ENCODE data around the gene KCNF1. TPM values are rescaled to one million over a fixed set of nuclear protein-coding genes. Genes with fewer than 3 reads are reported as not detected.
"Not testable (repeated sequence)": the region's sequence is repeated elsewhere in the genome, so short reads cannot be mapped to it uniquely, and the experiment has no call there.

Gene KCNF1
- total RNA-seq, 1 donor from 2014 or later: 1.3 TPM

- DNase-seq (ENCODE audit: extremely low read depth, low read depth, low spot score): peak; percentile 95
Measured at GRCh38 chr2:10935953-10936942, 24.5 kb downstream of the KCNF1 start.

- DNase-seq (ENCODE audit: extremely low read depth, low read depth, low spot score): no peak
Measured at GRCh38 chr2:10939058-10939457, 27.3 kb downstream of the KCNF1 start.

GRCh38 chr2:10940596-10940995 lies 28.9 kb downstream of the KCNF1 start:
- no peak for DNase-seq (ENCODE audit: extremely low read depth, low read depth, low spot score)

- no peak for DNase-seq (ENCODE audit: extremely low read depth, low read depth, low spot score)
Measured at GRCh38 chr2:10941383-10941782, 29.6 kb downstream of the KCNF1 start.

GRCh38 chr2:10944799-10945198 lies 33.1 kb downstream of the KCNF1 start:
- DNase-seq (ENCODE audit: extremely low read depth, low read depth, low spot score): no peak

GRCh38 chr2:10946394-10946793 lies 34.7 kb downstream of the KCNF1 start:
- no peak for DNase-seq (ENCODE audit: extremely low read depth, low read depth, low spot score)

- no peak for DNase-seq (ENCODE audit: extremely low read depth, low read depth, low spot score)
Measured at GRCh38 chr2:10947005-10947440, 35.3 kb downstream of the KCNF1 start.

- DNase-seq (ENCODE audit: extremely low read depth, low read depth, low spot score): no peak
Measured at GRCh38 chr2:10947446-10948187, 35.9 kb downstream of the KCNF1 start.

- DNase-seq (ENCODE audit: extremely low read depth, low read depth, low spot score): no peak
Measured at GRCh38 chr2:10948188-10948564, 36.4 kb downstream of the KCNF1 start.

GRCh38 chr2:10948606-10949230 lies 37.0 kb downstream of the KCNF1 start:
- no peak for DNase-seq (ENCODE audit: extremely low read depth, low read depth, low spot score)

- DNase-seq (ENCODE audit: extremely low read depth, low read depth, low spot score): no peak
Measured at GRCh38 chr2:10949835-10950234, 38.1 kb downstream of the KCNF1 start.

- no peak for DNase-seq (ENCODE audit: extremely low read depth, low read depth, low spot score)
Measured at GRCh38 chr2:10951558-10952414, 40.1 kb downstream of the KCNF1 start.

GRCh38 chr2:10954416-10954815 lies 42.7 kb downstream of the KCNF1 start:
- no peak for DNase-seq (ENCODE audit: extremely low read depth, low read depth, low spot score)

GRCh38 chr2:10954856-10955818 lies 43.4 kb downstream of the KCNF1 start:
- DNase-seq (ENCODE audit: extremely low read depth, low read depth, low spot score): no peak

GRCh38 chr2:10956006-10956790 lies 44.5 kb downstream of the KCNF1 start:
- DNase-seq (ENCODE audit: extremely low read depth, low read depth, low spot score): no peak

GRCh38 chr2:10957391-10957790 lies 45.7 kb downstream of the KCNF1 start:
- DNase-seq (ENCODE audit: extremely low read depth, low read depth, low spot score): no peak

GRCh38 chr2:10958452-10958851 lies 46.7 kb downstream of the KCNF1 start:
- DNase-seq (ENCODE audit: extremely low read depth, low read depth, low spot score): not testable (repeated sequence)
